HCT116 (cell line): Measurements from ENCODE around the gene FREY1. TPM values are rescaled to one million over a fixed set of nuclear protein-coding genes. Genes with fewer than 3 reads are reported as not detected.

Source experiments
- ATAC-seq: fragments of 200-7000 bp; cut with Tn5 transposase; 2 replicates; pipeline ENCODE4 v1.9.1; 2020; ENCODE audit warnings: mild to moderate bottlenecking, moderate library complexity
- BruUV-seq: library from RNA; stranded (reverse); fragments of 400-500 nt; replicated peaks from 2 replicates; lab custom pipeline; 2021; lab: Mats Ljungman, UMichigan
- CTCF ChIA-PET: fragments of 300-600 bp; sonication (Branson Sonifier 250); formaldehyde crosslinking; loops from one replicate; lab custom pipeline; 2021; ENCODE audit warnings: antibody characterized with exemption; lab: Charles Lee
- POLR2A ChIA-PET: fragments of 300-600, 350-600 bp; sonication (Branson Sonifier 250); formaldehyde crosslinking; loops from one replicate; lab custom pipeline; 2021; ENCODE audit warnings: antibody characterized with exemption; lab: Charles Lee
- RAD21 ChIA-PET, 2 experiments: fragments of 300-600 bp; sonication (Branson Sonifier 250); formaldehyde crosslinking; loops; one replicate each; lab custom pipeline; 2023; ENCODE audit warnings: low total read pairs in 2 of 2; ENCODE audit not compliant: uncharacterized antibody in 2 of 2, unreplicated experiment in 2 of 2, low non-redundant PET in 1 of 2; lab: Charles Lee
- DNase-seq: peaks from one replicate; pipeline ENCODE4 v3.0.0-alpha.2; 2010; ENCODE audit warnings: low read depth, low spot score
- H2AFZ ChIP-seq: fragments of 200-600 bp; shearing (Covaris generic), sonication (generic); 2 replicates; pipeline ENCODE4 v1.6.1; 2017; ENCODE audit warnings: low read depth, mixed run types, mixed read lengths, antibody characterized with exemption, low read length; ENCODE audit not compliant: poor library complexity, severe bottlenecking
- H3K27ac ChIP-seq: 2 replicates; pipeline ENCODE4 v1.5.1; 2012; ENCODE audit warnings: low read depth, low read length
- H3K27me3 ChIP-seq: fragments of 200-600 bp; sonication (generic); 2 replicates; pipeline ENCODE4 v1.6.1; 2016; ENCODE audit warnings: mixed run types, low read length, mixed read lengths; ENCODE audit not compliant: insufficient read depth
- H3K36me3 ChIP-seq, 2 experiments: fragments of 200-500 bp in 1 of 2; fragments of 200-600 bp in 1 of 2; sonication (Bioruptor generic) in 1 of 2; sonication (generic) in 1 of 2; 2 replicates each; pipeline versions ENCODE4 v1.5.1 to v1.6.1; 2014 to 2016; ENCODE audit warnings: low read length in 2 of 2, inconsistent platforms in 1 of 2, mixed read lengths in 1 of 2, mixed run types in 1 of 2; ENCODE audit not compliant: insufficient read depth in 2 of 2, control insufficient read depth in 1 of 2
- H3K4me1 ChIP-seq, 2 experiments: fragments of 200-600 bp in 1 of 2; sonication (generic) in 1 of 2; 2 replicates each; pipeline versions ENCODE4 v1.5.1 to v1.6.1; 2012 to 2017; ENCODE audit warnings: low read length in 2 of 2, inconsistent platforms in 1 of 2, mild to moderate bottlenecking in 1 of 2, mixed read lengths in 1 of 2, mixed run types in 1 of 2, moderate library complexity in 1 of 2; ENCODE audit not compliant: insufficient read depth in 2 of 2, control insufficient read depth in 1 of 2
- H3K4me2 ChIP-seq: fragments of 200-600 bp; sonication (generic); 2 replicates; pipeline ENCODE4 v1.6.1; 2017; ENCODE audit warnings: mixed run types, low read length, mixed read lengths
- H3K4me3 ChIP-seq, 2 experiments: fragments of 200-600 bp in 1 of 2; sonication (generic) in 1 of 2; replicated peaks in 1 of 2; 2 replicates each; pipeline ENCODE4 v1.5.1; 2011 to 2016; ENCODE audit warnings: low read length in 2 of 2, control low read depth in 1 of 2, low read depth in 1 of 2, mild to moderate bottlenecking in 1 of 2, mixed read lengths in 1 of 2, mixed run types in 1 of 2
- H3K79me2 ChIP-seq: fragments of 200-600 bp; sonication (generic); 2 replicates; pipeline ENCODE4 v1.6.1; 2017; ENCODE audit warnings: mild to moderate bottlenecking, mixed run types, low read length, moderate library complexity, mixed read lengths; ENCODE audit not compliant: insufficient read depth
- H3K9ac ChIP-seq: fragments of 200-600 bp; sonication (generic); 2 replicates; pipeline ENCODE4 v1.6.1; 2016; ENCODE audit warnings: low read length, mixed read lengths
- H3K9me2 ChIP-seq: fragments of 200-600 bp; sonication (generic), shearing (Covaris generic); 2 replicates; pipeline ENCODE4 v1.6.1; 2017; ENCODE audit warnings: mixed run types, mild to moderate bottlenecking, moderate library complexity; ENCODE audit not compliant: insufficient read depth
- H3K9me3 ChIP-seq, 2 experiments: fragments of 200-500 bp in 1 of 2; fragments of 200-600 bp in 1 of 2; sonication (Bioruptor generic) in 1 of 2; sonication (generic) in 1 of 2; 2 replicates each; pipeline ENCODE4 v1.6.1; 2014 to 2017; ENCODE audit warnings: low read length in 2 of 2, mixed read lengths in 2 of 2, inconsistent platforms in 1 of 2, low read depth in 1 of 2, mild to moderate bottlenecking in 1 of 2, mixed run types in 1 of 2, moderate library complexity in 1 of 2; ENCODE audit not compliant: control insufficient read depth in 1 of 2, insufficient read depth in 1 of 2
- H4K20me1 ChIP-seq: fragments of 200-600 bp; sonication (generic), shearing (Covaris generic); 2 replicates; pipeline ENCODE4 v1.6.1; 2017; ENCODE audit warnings: mixed run types, mild to moderate bottlenecking, moderate library complexity; ENCODE audit not compliant: insufficient read depth
- CEBPB ChIP-seq: IDR thresholded peaks from 2 replicates; pipeline ENCODE4 v1.6.1; 2012; ENCODE audit warnings: low read depth
- EGR1 ChIP-seq: IDR thresholded peaks from 2 replicates; pipeline ENCODE4 v1.6.1; 2012; ENCODE audit warnings: low read depth
- ELF1 ChIP-seq: IDR thresholded peaks from 2 replicates; pipeline ENCODE4 v1.6.1; 2012; ENCODE audit warnings: low read depth, borderline replicate concordance
- EZH2 ChIP-seq: fragments of 200-600 bp; sonication (generic); IDR thresholded peaks from 2 replicates; pipeline ENCODE4 v1.6.1; 2017; ENCODE audit warnings: antibody characterized with exemption, mixed run types
- FOSL1 ChIP-seq: IDR thresholded peaks from 2 replicates; pipeline ENCODE4 v1.6.1; 2012; ENCODE audit warnings: low read depth
- JUND ChIP-seq: IDR thresholded peaks from 2 replicates; pipeline ENCODE4 v1.6.1; 2012
- RAD21 ChIP-seq: IDR thresholded peaks from 2 replicates; pipeline ENCODE4 v1.6.1; 2012; ENCODE audit warnings: low read depth, mild to moderate bottlenecking
- SP1 ChIP-seq: IDR thresholded peaks from 2 replicates; pipeline ENCODE4 v1.6.1; 2012; ENCODE audit warnings: low read depth
- YY1 ChIP-seq: IDR thresholded peaks from 2 replicates; pipeline ENCODE4 v1.6.1; 2011; ENCODE audit warnings: low read length, low read depth, moderate library complexity, mild to moderate bottlenecking; ENCODE audit not compliant: insufficient replicate concordance; ENCODE audit errors: extremely low read depth
- ZFX ChIP-seq: fragments of 450-650 bp; IDR thresholded peaks from 2 replicates; pipeline ENCODE4 v1.6.1; 2017
- ZNF274 ChIP-seq: fragments of 200-500 bp; sonication (Bioruptor generic); IDR thresholded peaks from 2 replicates; pipeline ENCODE4 v1.6.1; 2014; ENCODE audit warnings: mild to moderate bottlenecking, low read depth, low read length, inconsistent platforms
- intact Hi-C: fragments of 100-400 bp; cut with micrococcal nuclease; formaldehyde crosslinking; loops from 2 replicates; pipeline ENCODE4 v1.10.0; 2022
- total RNA-seq: library from RNA; stranded (reverse); gene quantifications from one replicate; pipeline ENCODE4 v1.2.1, GENCODE V29; 2021; ENCODE audit not compliant: unreplicated experiment
- TF ChIP-seq, protein P1 (sequence below): IDR thresholded peaks from 2 replicates; pipeline ENCODE4 v1.6.1; 2011; ENCODE audit warnings: mild to moderate bottlenecking, low read length, moderate library complexity; ENCODE audit not compliant: insufficient replicate concordance; ENCODE audit errors: extremely low read depth
- TF ChIP-seq, protein P2 (sequence below): IDR thresholded peaks from 2 replicates; pipeline ENCODE4 v1.6.1; 2012; ENCODE audit warnings: low read depth
- TF ChIP-seq, protein P3 (sequence below): IDR thresholded peaks from 2 replicates; pipeline ENCODE4 v1.6.1; 2012

Gene FREY1
- total RNA-seq, 1 experiment from 2014 or later, result 0.96 TPM

DNA sequence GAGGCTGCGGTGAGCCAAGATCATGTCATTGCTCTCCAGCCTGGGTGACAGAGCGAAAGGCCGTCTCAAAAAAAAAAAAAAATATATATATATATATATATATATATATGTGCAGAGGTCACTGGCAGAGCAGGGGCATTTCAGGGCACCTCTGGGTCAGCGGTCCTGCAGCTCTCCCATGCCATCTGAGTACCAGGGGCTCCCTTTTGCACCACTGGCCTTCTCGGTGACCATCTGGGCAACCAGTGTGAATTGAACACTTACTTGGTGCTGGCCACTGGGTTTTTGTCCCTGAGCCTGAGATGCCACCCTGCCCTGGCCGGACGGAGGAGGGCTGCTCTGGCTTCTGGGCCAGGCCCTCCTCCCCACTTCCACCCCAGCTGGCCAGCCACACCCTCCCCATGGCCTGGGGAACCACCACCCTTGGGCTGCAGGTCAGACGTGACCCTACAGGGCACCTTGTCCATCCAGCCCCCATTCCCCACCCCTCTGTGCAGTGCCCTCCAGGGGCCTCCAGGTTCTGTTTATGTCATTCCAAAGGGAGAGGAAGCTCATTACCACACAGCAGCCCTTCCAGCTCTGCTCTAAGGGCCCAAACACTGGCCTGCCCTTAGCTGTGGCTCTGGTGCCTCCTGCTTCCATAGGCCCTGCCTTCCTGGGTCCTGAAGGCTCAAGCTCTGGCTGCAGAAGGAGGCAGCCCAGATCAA lies 11.4 kb downstream of the FREY1 start:
- H3K27ac ChIP-seq, result no peak overlapping the region
- no peak overlapping the region for H3K4me3 ChIP-seq
- no peaks in the 10 kb centered on the region for H3K27me3 ChIP-seq
- DNase-seq, result no peak
- H3K9me3 ChIP-seq, result no peaks in the 10 kb centered on the region
- RAD21 ChIA-PET, result no interaction called here
- H4K20me1 ChIP-seq, result no peaks in the 10 kb centered on the region
- POLR2A ChIA-PET, result no interaction called here
- CTCF ChIA-PET, result no interaction called here
- H3K36me3 ChIP-seq, result no peaks in the 10 kb centered on the region
- H3K9ac ChIP-seq, result no peak overlapping the region
- no peaks in the 10 kb centered on the region for H3K9me2 ChIP-seq
- no peak for TF ChIP-seq JUND
- TF ChIP-seq, protein P1, sequence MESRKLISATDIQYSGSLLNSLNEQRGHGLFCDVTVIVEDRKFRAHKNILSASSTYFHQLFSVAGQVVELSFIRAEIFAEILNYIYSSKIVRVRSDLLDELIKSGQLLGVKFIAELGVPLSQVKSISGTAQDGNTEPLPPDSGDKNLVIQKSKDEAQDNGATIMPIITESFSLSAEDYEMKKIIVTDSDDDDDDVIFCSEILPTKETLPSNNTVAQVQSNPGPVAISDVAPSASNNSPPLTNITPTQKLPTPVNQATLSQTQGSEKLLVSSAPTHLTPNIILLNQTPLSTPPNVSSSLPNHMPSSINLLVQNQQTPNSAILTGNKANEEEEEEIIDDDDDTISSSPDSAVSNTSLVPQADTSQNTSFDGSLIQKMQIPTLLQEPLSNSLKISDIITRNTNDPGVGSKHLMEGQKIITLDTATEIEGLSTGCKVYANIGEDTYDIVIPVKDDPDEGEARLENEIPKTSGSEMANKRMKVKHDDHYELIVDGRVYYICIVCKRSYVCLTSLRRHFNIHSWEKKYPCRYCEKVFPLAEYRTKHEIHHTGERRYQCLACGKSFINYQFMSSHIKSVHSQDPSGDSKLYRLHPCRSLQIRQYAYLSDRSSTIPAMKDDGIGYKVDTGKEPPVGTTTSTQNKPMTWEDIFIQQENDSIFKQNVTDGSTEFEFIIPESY, result no peak
- TF ChIP-seq, all 23 proteins: peak for 0
- Histone ChIP-seq H3K4me1 (peaks cover 10 to 22% of the 10 kb centered on the region in 2 experiments; a peak in 3 of 4 replicates), H3K79me2 (no peaks in the 10 kb centered on the region), H2AFZ (no peak overlapping the region), H3K4me2 (no peak overlapping the region)
- BruUV-seq, result no TSS peak
- no peak for ATAC-seq
- intact Hi-C loops, result no loop called here

DNA sequence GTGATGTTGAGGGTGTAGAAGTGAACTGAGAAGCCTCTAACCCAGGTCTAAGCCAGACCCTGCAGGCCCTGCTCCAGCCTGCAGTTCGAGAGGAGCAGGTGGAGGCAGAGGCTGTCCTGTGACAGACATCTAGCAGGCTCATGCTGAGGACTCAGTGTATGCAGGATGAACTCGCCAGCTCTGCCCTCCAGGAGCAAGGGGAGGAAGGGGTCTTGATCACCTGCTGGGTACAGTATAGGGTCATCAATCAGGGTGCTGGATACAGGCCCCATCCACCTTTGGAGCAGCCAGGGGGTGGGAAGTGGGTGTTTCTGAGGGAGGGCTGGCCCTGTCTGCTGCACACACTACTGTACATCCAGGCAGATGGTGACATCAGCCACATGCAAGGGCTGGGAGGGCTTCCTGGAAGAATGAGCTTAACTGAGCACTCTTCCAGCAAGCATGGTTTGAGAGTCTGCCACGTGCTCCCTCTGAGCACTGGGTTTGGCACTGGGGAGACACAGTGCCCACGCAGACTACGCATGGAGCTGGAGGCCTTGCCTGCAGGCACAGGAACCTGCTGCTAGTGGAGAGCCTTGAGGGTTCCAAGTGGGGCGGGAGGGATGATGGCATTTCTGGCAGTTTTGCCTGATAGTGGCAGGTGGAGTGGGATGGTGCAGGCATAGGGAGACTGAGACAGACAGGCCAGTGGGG lies 12.4 kb downstream of the FREY1 start:
- ChIA-PET RAD21 (no interaction called here), POLR2A (no interaction called here), CTCF (no interaction called here)
- ATAC-seq (no peak), DNase-seq (no peak)
- H3K27me3 ChIP-seq, result no peaks in the 10 kb centered on the region
- no peaks in the 10 kb centered on the region for H3K36me3 ChIP-seq
- no peaks in the 10 kb centered on the region for H4K20me1 ChIP-seq
- H3K9me2 ChIP-seq, result no peaks in the 10 kb centered on the region
- H3K9ac ChIP-seq, result no peak overlapping the region
- no peak overlapping the region for H2AFZ ChIP-seq
- no peaks in the 10 kb centered on the region for H3K9me3 ChIP-seq
- H3K4me2 ChIP-seq, result no peak overlapping the region
- no peak overlapping the region for H3K4me3 ChIP-seq
- intact Hi-C loops, result no loop called here
- H3K27ac ChIP-seq, result no peak overlapping the region
- peaks cover 10 to 18% of the 10 kb centered on the region in 2 experiments; a peak in 3 of 4 replicates for H3K4me1 ChIP-seq
- BruUV-seq, result no TSS peak
- no peaks in the 10 kb centered on the region for H3K79me2 ChIP-seq
- TF ChIP-seq ZNF274, result no peak
- no peak for TF ChIP-seq RAD21
- TF ChIP-seq ZFX, result no peak
- no peak for TF ChIP-seq CEBPB
- TF ChIP-seq EZH2, result no peak
- TF ChIP-seq ELF1, result no peak
- TF ChIP-seq FOSL1, result no peak
- no peak for TF ChIP-seq SP1
- TF ChIP-seq, protein P2, sequence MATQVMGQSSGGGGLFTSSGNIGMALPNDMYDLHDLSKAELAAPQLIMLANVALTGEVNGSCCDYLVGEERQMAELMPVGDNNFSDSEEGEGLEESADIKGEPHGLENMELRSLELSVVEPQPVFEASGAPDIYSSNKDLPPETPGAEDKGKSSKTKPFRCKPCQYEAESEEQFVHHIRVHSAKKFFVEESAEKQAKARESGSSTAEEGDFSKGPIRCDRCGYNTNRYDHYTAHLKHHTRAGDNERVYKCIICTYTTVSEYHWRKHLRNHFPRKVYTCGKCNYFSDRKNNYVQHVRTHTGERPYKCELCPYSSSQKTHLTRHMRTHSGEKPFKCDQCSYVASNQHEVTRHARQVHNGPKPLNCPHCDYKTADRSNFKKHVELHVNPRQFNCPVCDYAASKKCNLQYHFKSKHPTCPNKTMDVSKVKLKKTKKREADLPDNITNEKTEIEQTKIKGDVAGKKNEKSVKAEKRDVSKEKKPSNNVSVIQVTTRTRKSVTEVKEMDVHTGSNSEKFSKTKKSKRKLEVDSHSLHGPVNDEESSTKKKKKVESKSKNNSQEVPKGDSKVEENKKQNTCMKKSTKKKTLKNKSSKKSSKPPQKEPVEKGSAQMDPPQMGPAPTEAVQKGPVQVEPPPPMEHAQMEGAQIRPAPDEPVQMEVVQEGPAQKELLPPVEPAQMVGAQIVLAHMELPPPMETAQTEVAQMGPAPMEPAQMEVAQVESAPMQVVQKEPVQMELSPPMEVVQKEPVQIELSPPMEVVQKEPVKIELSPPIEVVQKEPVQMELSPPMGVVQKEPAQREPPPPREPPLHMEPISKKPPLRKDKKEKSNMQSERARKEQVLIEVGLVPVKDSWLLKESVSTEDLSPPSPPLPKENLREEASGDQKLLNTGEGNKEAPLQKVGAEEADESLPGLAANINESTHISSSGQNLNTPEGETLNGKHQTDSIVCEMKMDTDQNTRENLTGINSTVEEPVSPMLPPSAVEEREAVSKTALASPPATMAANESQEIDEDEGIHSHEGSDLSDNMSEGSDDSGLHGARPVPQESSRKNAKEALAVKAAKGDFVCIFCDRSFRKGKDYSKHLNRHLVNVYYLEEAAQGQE, result no peak
- TF ChIP-seq EGR1, result no peak
- TF ChIP-seq, protein P3, sequence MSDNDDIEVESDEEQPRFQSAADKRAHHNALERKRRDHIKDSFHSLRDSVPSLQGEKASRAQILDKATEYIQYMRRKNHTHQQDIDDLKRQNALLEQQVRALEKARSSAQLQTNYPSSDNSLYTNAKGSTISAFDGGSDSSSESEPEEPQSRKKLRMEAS, result no peak
- no peak for TF ChIP-seq YY1
